ENCODE data around the gene CBLC.

Gene CBLC

DNA sequence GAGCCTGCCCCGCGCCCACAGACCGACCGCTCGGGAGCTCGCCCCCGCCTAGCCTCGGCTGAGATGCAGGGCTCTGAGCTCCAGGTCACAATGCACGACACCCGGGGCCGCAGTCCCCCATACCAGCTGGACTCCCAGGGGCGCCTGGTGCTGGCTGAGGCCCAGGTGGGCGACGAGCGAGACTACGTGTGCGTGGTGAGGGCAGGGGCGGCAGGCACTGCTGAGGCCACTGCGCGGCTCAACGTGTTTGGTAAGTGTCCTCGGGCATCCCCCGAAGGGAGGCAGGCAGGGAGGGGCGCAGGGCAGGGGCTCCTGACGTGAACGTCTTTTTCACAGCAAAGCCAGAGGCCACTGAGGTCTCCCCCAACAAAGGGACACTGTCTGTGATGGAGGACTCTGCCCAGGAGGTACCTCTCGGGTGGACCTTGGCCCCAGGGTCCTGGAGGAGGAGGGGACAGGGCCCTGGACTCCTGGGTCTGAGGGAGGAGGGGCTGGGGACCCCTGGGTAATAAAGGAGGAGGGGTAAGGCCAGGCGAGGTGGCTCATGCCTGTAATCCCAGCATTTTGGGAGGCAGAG is 34.5 kb downstream of the CBLC start:
- H3K4me3 ChIP-seq (ENCODE audit: control insufficient read depth in 1 of 7, extremely low read depth in 1 of 7, insufficient read depth in 4 of 7, low read depth in 2 of 7, low read length in 6 of 7): no peak overlapping the region
- WGBS (ENCODE audit: insufficient coverage): 94% methylated on average over 26 of the region's 28 CpGs
- DNase-seq: no peak
- H3K36me3 ChIP-seq (ENCODE audit: control insufficient read depth in 4 of 4, insufficient read depth in 4 of 4, low read length in 3 of 4): no peaks in the 10 kb centered on the region
- no peak overlapping the region for H3K27ac ChIP-seq (ENCODE audit: insufficient read depth in 1 of 2, low read depth in 1 of 2, low read length in 2 of 2, poor library complexity in 1 of 2, severe bottlenecking in 2 of 2)
- peaks cover 0 to 19% (median 16%) of the 10 kb centered on the region in 4 experiments for H3K4me1 ChIP-seq (ENCODE audit: control extremely low read depth in 1 of 4, control insufficient read depth in 4 of 4, insufficient read depth in 4 of 4, low read length in 3 of 4)
- ChIA-PET CTCF (no interaction called here), POLR2A (interaction anchor here (0.7 kb wide), 1 partner anchor 8 kb away, joined by 3 read pairs; no protein-coding TSS in a partner anchor)
- no peaks in the 10 kb centered on the region for H3K9me3 ChIP-seq (ENCODE audit: control extremely low read depth in 1 of 5, control insufficient read depth in 4 of 5, insufficient read depth in 2 of 5, low read depth in 1 of 5, low read length in 4 of 5)
- no peaks in the 10 kb centered on the region for H3K27me3 ChIP-seq (replicated peaks in 2 of 5; ENCODE audit: control insufficient read depth in 4 of 5, insufficient read depth in 5 of 5, low read length in 4 of 5)

DNA sequence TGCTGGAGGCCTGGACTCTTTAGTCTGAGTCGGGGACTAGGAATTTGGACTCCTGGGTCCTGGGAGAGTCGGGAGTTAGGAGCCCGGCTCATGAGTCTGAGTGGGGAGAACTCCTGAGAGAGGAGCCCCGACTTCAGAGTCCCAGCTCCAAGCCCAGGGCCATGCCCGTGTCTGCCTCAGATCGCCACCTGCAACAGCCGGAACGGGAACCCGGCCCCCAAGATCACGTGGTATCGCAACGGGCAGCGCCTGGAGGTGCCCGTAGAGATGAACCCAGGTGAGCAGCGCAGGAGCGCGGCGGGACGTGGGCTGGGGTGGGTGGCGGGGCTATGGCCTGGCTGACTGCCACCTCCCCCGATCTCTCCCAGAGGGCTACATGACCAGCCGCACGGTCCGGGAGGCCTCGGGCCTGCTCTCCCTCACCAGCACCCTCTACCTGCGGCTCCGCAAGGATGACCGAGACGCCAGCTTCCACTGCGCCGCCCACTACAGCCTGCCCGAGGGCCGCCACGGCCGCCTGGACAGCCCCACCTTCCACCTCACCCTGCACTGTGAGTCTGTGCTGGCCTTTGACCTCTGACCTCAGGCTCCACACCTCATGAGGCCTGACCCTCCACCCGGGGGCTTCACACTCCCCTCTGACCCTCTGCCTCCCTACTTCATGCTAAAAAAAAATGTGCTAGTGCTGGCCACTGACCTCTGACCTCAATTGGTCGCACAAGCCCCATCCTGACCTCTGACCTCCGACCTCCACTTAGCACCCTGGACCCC is 35.6 kb downstream of the CBLC start:
- ChIA-PET POLR2A (no interaction called here), CTCF (no interaction called here)
- H3K4me3 ChIP-seq (ENCODE audit: control insufficient read depth in 1 of 7, extremely low read depth in 1 of 7, insufficient read depth in 4 of 7, low read depth in 2 of 7, low read length in 6 of 7): no peak overlapping the region

DNA sequence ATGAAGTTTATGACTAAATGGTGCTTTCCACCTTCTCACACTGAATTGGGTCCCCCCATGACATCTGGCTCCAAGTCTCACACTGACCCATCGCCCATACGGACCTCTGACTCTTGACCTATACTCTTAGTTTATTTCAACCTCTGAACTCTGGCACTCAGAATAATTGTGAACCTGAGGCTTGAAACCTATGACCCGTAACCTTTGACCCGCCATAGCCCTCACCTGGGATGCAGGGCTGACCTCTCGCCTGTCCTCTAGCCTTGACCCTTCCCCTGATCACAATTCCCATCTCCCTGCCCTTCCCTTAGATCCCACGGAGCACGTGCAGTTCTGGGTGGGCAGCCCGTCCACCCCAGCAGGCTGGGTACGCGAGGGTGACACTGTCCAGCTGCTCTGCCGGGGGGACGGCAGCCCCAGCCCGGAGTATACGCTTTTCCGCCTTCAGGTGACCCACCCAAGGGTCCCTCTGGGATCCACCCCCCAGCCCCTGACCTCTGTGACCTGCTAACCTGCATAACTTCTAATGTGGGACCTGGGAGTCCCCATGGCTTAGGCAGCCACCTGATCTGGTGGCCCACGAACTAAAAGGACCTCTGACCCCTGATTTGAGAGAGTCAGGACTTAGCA is 36.3 kb downstream of the CBLC start:
- WGBS (ENCODE audit: insufficient coverage): 95% methylated on average over 13 of the region's 16 CpGs
- H3K9me3 ChIP-seq (ENCODE audit: control extremely low read depth in 1 of 5, control insufficient read depth in 4 of 5, insufficient read depth in 2 of 5, low read depth in 1 of 5, low read length in 4 of 5): no peaks in the 10 kb centered on the region
- no peak overlapping the region for H3K27ac ChIP-seq (ENCODE audit: insufficient read depth in 1 of 2, low read depth in 1 of 2, low read length in 2 of 2, poor library complexity in 1 of 2, severe bottlenecking in 2 of 2)
- H3K27me3 ChIP-seq (replicated peaks in 2 of 5; ENCODE audit: control insufficient read depth in 4 of 5, insufficient read depth in 5 of 5, low read length in 4 of 5): no peaks in the 10 kb centered on the region
- ChIA-PET CTCF (no interaction called here), POLR2A (no interaction called here)
- no peak overlapping the region for H3K4me3 ChIP-seq (ENCODE audit: control insufficient read depth in 1 of 7, extremely low read depth in 1 of 7, insufficient read depth in 4 of 7, low read depth in 2 of 7, low read length in 6 of 7)
- peak in 1 of 3 donors; percentile 10 for DNase-seq
- peaks cover 0 to 10% (median 6%) of the 10 kb centered on the region in 4 experiments for H3K4me1 ChIP-seq (ENCODE audit: control extremely low read depth in 1 of 4, control insufficient read depth in 4 of 4, insufficient read depth in 4 of 4, low read length in 3 of 4)
- H3K36me3 ChIP-seq (ENCODE audit: control insufficient read depth in 4 of 4, insufficient read depth in 4 of 4, low read length in 3 of 4): no peaks in the 10 kb centered on the region

More for the DNA sequence above, 35.6 kb downstream of the CBLC start:
- Histone ChIP-seq H3K9me3 (ENCODE audit: control extremely low read depth in 1 of 5, control insufficient read depth in 4 of 5, insufficient read depth in 2 of 5, low read depth in 1 of 5, low read length in 4 of 5) (no peaks in the 10 kb centered on the region), H3K4me1 (ENCODE audit: control extremely low read depth in 1 of 4, control insufficient read depth in 4 of 4, insufficient read depth in 4 of 4, low read length in 3 of 4) (peaks cover 0 to 15% (median 12%) of the 10 kb centered on the region in 4 experiments), H3K36me3 (ENCODE audit: control insufficient read depth in 4 of 4, insufficient read depth in 4 of 4, low read length in 3 of 4) (no peaks in the 10 kb centered on the region), H3K27me3 (replicated peaks in 2 of 5; ENCODE audit: control insufficient read depth in 4 of 5, insufficient read depth in 5 of 5, low read length in 4 of 5) (no peaks in the 10 kb centered on the region), H3K27ac (ENCODE audit: insufficient read depth in 1 of 2, low read depth in 1 of 2, low read length in 2 of 2, poor library complexity in 1 of 2, severe bottlenecking in 2 of 2) (no peak overlapping the region)
- WGBS (ENCODE audit: insufficient coverage): 98% methylated on average over 34 of the region's 38 CpGs
- peak in 1 of 3 donors; percentile 13 for DNase-seq

DNA sequence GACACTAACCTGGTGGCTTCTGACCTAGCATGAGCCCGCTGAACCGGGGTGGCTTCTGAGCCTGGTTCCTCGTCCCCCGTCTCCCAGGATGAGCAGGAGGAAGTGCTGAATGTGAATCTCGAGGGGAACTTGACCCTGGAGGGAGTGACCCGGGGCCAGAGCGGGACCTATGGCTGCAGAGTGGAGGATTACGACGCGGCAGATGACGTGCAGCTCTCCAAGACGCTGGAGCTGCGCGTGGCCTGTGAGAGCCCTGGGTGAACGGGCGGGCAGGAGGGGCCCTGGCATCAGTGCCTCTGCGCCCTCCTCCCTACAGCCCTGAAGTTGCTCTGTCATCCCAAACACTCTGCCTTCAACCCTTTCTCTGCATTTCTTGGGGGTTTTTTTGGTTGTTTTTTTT is 36.8 kb downstream of the CBLC start:
- CTCF ChIA-PET: no interaction called here
- H3K27me3 ChIP-seq (replicated peaks in 2 of 5; ENCODE audit: control insufficient read depth in 4 of 5, insufficient read depth in 5 of 5, low read length in 4 of 5): no peaks in the 10 kb centered on the region
- WGBS (ENCODE audit: insufficient coverage): 98% methylated on average over 9 of the region's 17 CpGs

DNA sequence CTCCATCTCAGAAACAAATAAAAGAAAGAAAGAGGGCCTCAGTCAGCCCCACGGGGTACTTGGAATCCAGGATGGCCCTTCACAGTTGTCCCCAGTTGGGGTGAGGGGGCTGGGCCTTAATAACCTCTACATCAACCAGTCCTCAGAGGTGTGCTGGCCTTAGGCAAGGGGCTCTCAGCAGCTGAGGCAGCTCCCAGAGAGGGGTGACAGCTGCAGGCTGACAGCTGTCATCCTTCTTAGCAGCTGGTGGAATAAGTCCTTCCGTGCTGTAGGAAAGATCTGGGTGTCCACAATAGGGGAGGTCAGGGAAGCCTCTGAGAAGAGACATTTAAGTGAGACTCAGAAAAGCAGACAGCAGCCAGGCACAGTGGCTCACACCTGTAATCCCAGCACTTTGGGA is 38.6 kb downstream of the CBLC start:
- POLR2A ChIA-PET: no interaction called here
- Histone ChIP-seq H3K27ac (ENCODE audit: insufficient read depth in 1 of 2, low read depth in 1 of 2, low read length in 2 of 2, poor library complexity in 1 of 2, severe bottlenecking in 2 of 2) (no peak overlapping the region), H3K4me1 (ENCODE audit: control extremely low read depth in 1 of 4, control insufficient read depth in 4 of 4, insufficient read depth in 4 of 4, low read length in 3 of 4) (peaks cover 0 to 2% (median 0%) of the 10 kb centered on the region in 4 experiments), H3K9me3 (ENCODE audit: control extremely low read depth in 1 of 5, control insufficient read depth in 4 of 5, insufficient read depth in 2 of 5, low read depth in 1 of 5, low read length in 4 of 5) (no peaks in the 10 kb centered on the region), H3K27me3 (replicated peaks in 2 of 5; ENCODE audit: control insufficient read depth in 4 of 5, insufficient read depth in 5 of 5, low read length in 4 of 5) (no peaks in the 10 kb centered on the region), H3K36me3 (ENCODE audit: control insufficient read depth in 4 of 4, insufficient read depth in 4 of 4, low read length in 3 of 4) (no peaks in the 10 kb centered on the region), H3K4me3 (ENCODE audit: control insufficient read depth in 1 of 7, extremely low read depth in 1 of 7, insufficient read depth in 4 of 7, low read depth in 2 of 7, low read length in 6 of 7) (no peak overlapping the region)
- CTCF ChIA-PET: interaction anchor here (0.8 kb wide), 1 partner anchor 12 kb away, joined by 5 read pairs; no protein-coding TSS in a partner anchor
- no peak for DNase-seq
- WGBS (ENCODE audit: insufficient coverage): 100% methylated on average over 1 of the region's 2 CpGs

More for the DNA sequence above, 36.8 kb downstream of the CBLC start:
- DNase-seq: peak in 2 of 3 donors; percentile 9 to 19
- no peaks in the 10 kb centered on the region for H3K36me3 ChIP-seq (ENCODE audit: control insufficient read depth in 4 of 4, insufficient read depth in 4 of 4, low read length in 3 of 4)
- POLR2A ChIA-PET: no interaction called here
- H3K9me3 ChIP-seq (ENCODE audit: control extremely low read depth in 1 of 5, control insufficient read depth in 4 of 5, insufficient read depth in 2 of 5, low read depth in 1 of 5, low read length in 4 of 5): no peaks in the 10 kb centered on the region
- H3K4me1 ChIP-seq (ENCODE audit: control extremely low read depth in 1 of 4, control insufficient read depth in 4 of 4, insufficient read depth in 4 of 4, low read length in 3 of 4): peaks cover 0 to 4% (median under 1%) of the 10 kb centered on the region in 4 experiments
- H3K27ac ChIP-seq (ENCODE audit: insufficient read depth in 1 of 2, low read depth in 1 of 2, low read length in 2 of 2, poor library complexity in 1 of 2, severe bottlenecking in 2 of 2): no peak overlapping the region
- H3K4me3 ChIP-seq (ENCODE audit: control insufficient read depth in 1 of 7, extremely low read depth in 1 of 7, insufficient read depth in 4 of 7, low read depth in 2 of 7, low read length in 6 of 7): no peak overlapping the region

DNA sequence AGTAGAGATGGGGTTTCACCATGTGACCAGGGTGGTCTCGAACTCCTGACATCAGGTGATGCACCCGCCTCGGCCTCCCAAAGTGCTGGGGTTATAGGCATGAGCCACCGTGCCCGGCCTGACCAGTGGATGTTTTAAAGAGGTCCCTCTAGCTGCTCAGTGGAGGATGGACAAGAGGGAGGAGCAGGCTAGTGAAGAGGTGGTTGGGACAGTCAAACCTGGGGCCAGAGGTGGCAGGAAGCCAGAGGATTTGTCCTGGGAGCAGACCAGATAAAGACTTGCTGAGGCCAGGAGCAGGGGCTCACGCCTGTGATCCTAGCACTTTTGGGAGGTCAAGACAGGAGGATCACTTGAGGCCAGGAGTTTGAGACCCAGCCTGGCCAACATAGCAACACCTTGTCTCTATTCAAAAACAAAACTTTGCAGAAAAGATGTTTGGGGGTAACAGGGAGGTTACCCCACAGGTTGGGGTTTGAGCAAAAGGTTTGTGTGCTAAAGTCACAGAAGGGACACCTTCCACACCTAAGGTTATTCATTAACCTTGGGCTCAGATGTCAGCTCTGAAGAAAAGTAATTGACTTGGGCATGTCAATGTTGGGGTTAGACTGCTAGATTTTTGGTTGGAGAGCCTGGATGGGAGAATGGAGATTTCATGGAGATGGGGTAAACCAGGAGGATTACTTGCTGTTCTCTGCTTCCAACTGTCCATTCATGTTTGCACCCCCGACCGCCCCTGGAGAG is 40.2 kb downstream of the CBLC start:
- Histone ChIP-seq H3K9me3 (ENCODE audit: control extremely low read depth in 1 of 5, control insufficient read depth in 4 of 5, insufficient read depth in 2 of 5, low read depth in 1 of 5, low read length in 4 of 5) (no peaks in the 10 kb centered on the region), H3K4me1 (ENCODE audit: control extremely low read depth in 1 of 4, control insufficient read depth in 4 of 4, insufficient read depth in 4 of 4, low read length in 3 of 4) (peaks cover 0 to 2% (median 0%) of the 10 kb centered on the region in 4 experiments), H3K27me3 (replicated peaks in 2 of 5; ENCODE audit: control insufficient read depth in 4 of 5, insufficient read depth in 5 of 5, low read length in 4 of 5) (no peaks in the 10 kb centered on the region), H3K36me3 (ENCODE audit: control insufficient read depth in 4 of 4, insufficient read depth in 4 of 4, low read length in 3 of 4) (no peaks in the 10 kb centered on the region), H3K4me3 (ENCODE audit: control insufficient read depth in 1 of 7, extremely low read depth in 1 of 7, insufficient read depth in 4 of 7, low read depth in 2 of 7, low read length in 6 of 7) (no peak overlapping the region), H3K27ac (ENCODE audit: insufficient read depth in 1 of 2, low read depth in 1 of 2, low read length in 2 of 2, poor library complexity in 1 of 2, severe bottlenecking in 2 of 2) (no peak overlapping the region)
- POLR2A ChIA-PET: no interaction called here
- 94% methylated on average over 6 of the region's 8 CpGs for WGBS (ENCODE audit: insufficient coverage)
- CTCF ChIA-PET: no interaction called here
- DNase-seq: no peak

All from common myeloid progenitor, CD34-positive (primary cell).